Ascending aorta (tissue), 2 donors: Measurements from ENCODE around the gene RIT1. TPM values are rescaled to one million over a fixed set of nuclear protein-coding genes. Genes with fewer than 3 reads are reported as not detected.
A peak's percentile ranks its signal among the peaks of the same experiment; 100 is the strongest.

ENCODE experiments used
- DNase-seq, 2 donors: peaks; one replicate each; pipeline ENCODE4 v3.0.0-alpha.2; 2019; ENCODE audit warnings: low spot score in 2 of 2
- H3K27ac ChIP-seq, 2 donors: fragments of 200-600 bp; sonication (generic); one replicate each; pipeline ENCODE4 v1.5.1; 2016 to 2017; ENCODE audit warnings: mild to moderate bottlenecking in 1 of 2
- H3K27me3 ChIP-seq: fragments of 200-600 bp; sonication (generic); one replicate; pipeline ENCODE4 v1.5.1; 2017
- H3K36me3 ChIP-seq, 2 donors: fragments of 200-600 bp; sonication (generic); one replicate each; pipeline ENCODE4 v1.5.1; 2016
- H3K4me1 ChIP-seq, 2 donors: fragments of 200-600 bp; sonication (generic); one replicate each; pipeline ENCODE4 v1.5.1; 2016 to 2017; ENCODE audit warnings: mild to moderate bottlenecking in 1 of 2
- H3K4me3 ChIP-seq, 2 donors: fragments of 200-600 bp; sonication (generic); one replicate each; pipeline ENCODE4 v1.5.1; 2016 to 2017; ENCODE audit warnings: mild to moderate bottlenecking in 1 of 2
- H3K9me3 ChIP-seq, 2 donors: fragments of 200-600 bp; sonication (generic); one replicate each; pipeline ENCODE4 v1.5.1; 2016
- intact Hi-C: fragments of 100-400 bp; cut with DNase I; formaldehyde crosslinking; loops from one replicate; pipeline ENCODE4 v1.15.1; 2023
- total RNA-seq: library from RNA; depleted of rRNA; stranded (reverse); fragments of >200 nt; gene quantifications from one replicate; pipeline ENCODE4 v1.1.0, GENCODE V29; 2016
- TF ChIP-seq, protein P1 (sequence below), 3 experiments: fragments of 200-600 bp in 2 of 3; fragments of 450-650 bp in 1 of 3; sonication (generic) in 2 of 3; IDR thresholded peaks; one replicate each; pipeline ENCODE4 v1.5.1; 2016 to 2019; ENCODE audit warnings: antibody characterized with exemption in 3 of 3, mild to moderate bottlenecking in 1 of 3, moderate library complexity in 1 of 3

Gene RIT1
- total RNA-seq, 1 donor from 2014 or later, result 17.1 TPM

DNA sequence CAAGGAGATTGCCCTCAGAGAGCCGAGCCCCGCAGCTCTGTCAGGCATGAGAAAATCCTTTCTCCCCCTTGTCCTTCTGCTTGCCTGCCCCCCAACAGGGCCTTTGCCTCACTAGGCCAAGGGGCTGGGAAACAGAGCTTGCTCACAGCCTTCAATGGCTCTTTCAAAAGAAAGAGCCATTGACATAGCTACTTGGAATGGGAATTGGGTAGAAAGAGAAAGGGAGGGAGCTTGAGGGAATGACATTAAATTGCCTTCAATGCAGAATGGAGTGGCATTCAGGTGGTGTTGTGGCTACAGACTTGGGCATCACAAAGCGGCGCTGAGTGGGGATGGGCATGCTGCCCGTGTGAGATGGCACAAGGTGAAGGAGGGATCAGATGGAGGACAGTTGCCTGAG lies 38.6 kb downstream of the RIT1 start:
- no peak overlapping the region for H3K4me3 ChIP-seq
- intact Hi-C loops, result no loop called here
- H3K9me3 ChIP-seq, result no peaks in the 10 kb centered on the region
- no peak overlapping the region for H3K27ac ChIP-seq
- TF ChIP-seq, protein P1, sequence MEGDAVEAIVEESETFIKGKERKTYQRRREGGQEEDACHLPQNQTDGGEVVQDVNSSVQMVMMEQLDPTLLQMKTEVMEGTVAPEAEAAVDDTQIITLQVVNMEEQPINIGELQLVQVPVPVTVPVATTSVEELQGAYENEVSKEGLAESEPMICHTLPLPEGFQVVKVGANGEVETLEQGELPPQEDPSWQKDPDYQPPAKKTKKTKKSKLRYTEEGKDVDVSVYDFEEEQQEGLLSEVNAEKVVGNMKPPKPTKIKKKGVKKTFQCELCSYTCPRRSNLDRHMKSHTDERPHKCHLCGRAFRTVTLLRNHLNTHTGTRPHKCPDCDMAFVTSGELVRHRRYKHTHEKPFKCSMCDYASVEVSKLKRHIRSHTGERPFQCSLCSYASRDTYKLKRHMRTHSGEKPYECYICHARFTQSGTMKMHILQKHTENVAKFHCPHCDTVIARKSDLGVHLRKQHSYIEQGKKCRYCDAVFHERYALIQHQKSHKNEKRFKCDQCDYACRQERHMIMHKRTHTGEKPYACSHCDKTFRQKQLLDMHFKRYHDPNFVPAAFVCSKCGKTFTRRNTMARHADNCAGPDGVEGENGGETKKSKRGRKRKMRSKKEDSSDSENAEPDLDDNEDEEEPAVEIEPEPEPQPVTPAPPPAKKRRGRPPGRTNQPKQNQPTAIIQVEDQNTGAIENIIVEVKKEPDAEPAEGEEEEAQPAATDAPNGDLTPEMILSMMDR (IDR thresholded peaks at IDR 0.05), result no peak
- no peaks in the 10 kb centered on the region for H3K27me3 ChIP-seq
- no peak for DNase-seq
- peaks cover 2 to 12% of the 10 kb centered on the region in 2 donors for H3K4me1 ChIP-seq
- peaks cover 12 to 43% of the 10 kb centered on the region in 2 donors for H3K36me3 ChIP-seq

- Histone ChIP-seq H3K9me3 (no peaks in the 10 kb centered on the region), H3K36me3 (peaks cover 12 to 39% of the 10 kb centered on the region in 2 donors), H3K4me1 (peaks cover 2 to 12% of the 10 kb centered on the region in 2 donors), H3K27ac (peak overlapping the region; percentile 21 to 31), H3K27me3 (no peaks in the 10 kb centered on the region), H3K4me3 (no peak overlapping the region)
- TF ChIP-seq, protein P1 (IDR thresholded peaks at IDR 0.05), result no peak
- DNase-seq, result no peak
- intact Hi-C loops, result no loop called here
Observed at GRCh38 chr1:155871390-155871789, 39.8 kb downstream of the RIT1 start.

- Histone ChIP-seq H3K27me3 (no peaks in the 10 kb centered on the region), H3K36me3 (peaks cover 12 to 40% of the 10 kb centered on the region in 2 donors), H3K4me3 (no peak overlapping the region), H3K9me3 (no peaks in the 10 kb centered on the region), H3K4me1 (peaks cover 2 to 12% of the 10 kb centered on the region in 2 donors), H3K27ac (no peak overlapping the region)
- intact Hi-C loops, result no loop called here
- no peak for DNase-seq
- TF ChIP-seq, protein P1 (IDR thresholded peaks at IDR 0.05), result no peak
Observed at GRCh38 chr1:155867766-155868165, 43.4 kb downstream of the RIT1 start.

DNA sequence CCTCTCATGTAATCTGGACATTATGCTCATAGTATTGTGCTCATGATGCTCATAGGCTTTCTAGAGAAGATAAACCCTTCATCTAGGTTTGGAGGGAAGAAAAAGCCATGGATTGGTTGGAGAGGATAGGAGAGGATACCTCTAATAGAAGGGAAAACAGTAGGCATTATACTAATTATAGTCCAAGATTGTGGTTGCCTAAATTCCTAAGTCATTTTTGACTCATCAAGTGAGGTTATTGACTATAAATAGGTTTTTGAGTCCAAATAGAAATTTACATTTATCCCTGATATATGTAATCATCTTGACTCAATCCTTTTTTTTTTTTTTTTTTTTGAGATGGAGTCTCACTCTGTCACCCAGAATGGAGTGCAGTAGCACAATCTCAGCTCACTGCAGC lies 46.8 kb downstream of the RIT1 start:
- peaks cover 6 to 20% of the 10 kb centered on the region in 2 donors for H3K36me3 ChIP-seq
- no peaks in the 10 kb centered on the region for H3K9me3 ChIP-seq
- no peaks in the 10 kb centered on the region for H3K27me3 ChIP-seq
- H3K27ac ChIP-seq, result no peak overlapping the region
- no peak overlapping the region for H3K4me3 ChIP-seq
- intact Hi-C loops, result loop anchor here (5.0 kb wide), 1 partner anchor 118 kb away; no protein-coding TSS in a partner anchor
- peaks cover 0 to 12% of the 10 kb centered on the region in 2 donors for H3K4me1 ChIP-seq
- TF ChIP-seq, protein P1 (IDR thresholded peaks at IDR 0.05), result no peak
- no peak for DNase-seq

GRCh38 chr1:155861896-155862295 lies 49.3 kb downstream of the RIT1 start:
- TF ChIP-seq, protein P1 (IDR thresholded peaks at IDR 0.05), result no peak
- intact Hi-C loops, result loop anchor here (5.0 kb wide), 1 partner anchor 120 kb away; no protein-coding TSS in a partner anchor

More at GRCh38 chr1:155861896-155862295, 49.3 kb downstream of the RIT1 start:
- Histone ChIP-seq H3K27ac (peak overlapping the region; percentile 96 to 98), H3K4me1 (peaks cover 0 to 19% of the 10 kb centered on the region in 2 donors), H3K9me3 (no peaks in the 10 kb centered on the region), H3K36me3 (peaks cover 0 to 6% of the 10 kb centered on the region in 2 donors), H3K4me3 (no peak overlapping the region), H3K27me3 (no peaks in the 10 kb centered on the region)
- no peak for DNase-seq
